CD4-positive, alpha-beta memory T cell (primary cell): ENCODE data around the gene TEAD1. TPM values are rescaled to one million over a fixed set of nuclear protein-coding genes. Genes with fewer than 3 reads are reported as not detected.
A peak's percentile ranks its signal among the peaks of the same experiment; 100 is the strongest.

Experiments used
- CTCF ChIA-PET: fragments of 350-600 bp; sonication (Branson Sonifier 250); formaldehyde crosslinking; loops from one replicate; lab custom pipeline; 2021; ENCODE audit warnings: inconsistent platforms; ENCODE audit not compliant: partially characterized antibody; lab: Charles Lee
- POLR2A ChIA-PET: fragments of 350-600 bp; sonication (Branson Sonifier 250); formaldehyde crosslinking; loops from one replicate; lab custom pipeline; 2021; ENCODE audit not compliant: partially characterized antibody; lab: Charles Lee
- DNase-seq, 5 donors: peaks; one replicate each; pipeline versions ENCODE4 v3.0.0 to v3.0.0-alpha.2; 2020 to 2022; ENCODE audit warnings: mixed read lengths in 1 of 5
- H3K27ac ChIP-seq: one replicate; pipeline ENCODE4 v1.7.0; 2013; ENCODE audit warnings: low read depth, low read length
- H3K27me3 ChIP-seq: 2 replicates; pipeline ENCODE4 v1.7.0; 2013; ENCODE audit warnings: mild to moderate bottlenecking, low read length, moderate library complexity; ENCODE audit not compliant: insufficient read depth
- H3K36me3 ChIP-seq: 2 replicates; pipeline ENCODE4 v1.7.0; 2013; ENCODE audit warnings: mild to moderate bottlenecking, low read length, moderate library complexity; ENCODE audit not compliant: insufficient read depth
- H3K4me1 ChIP-seq: 2 replicates; pipeline ENCODE4 v1.7.0; 2013; ENCODE audit warnings: mild to moderate bottlenecking, low read length, moderate library complexity; ENCODE audit not compliant: insufficient read depth
- H3K4me3 ChIP-seq, 2 donors: one replicate each; pipeline ENCODE4 v1.7.0; 2013; ENCODE audit warnings: low read length in 2 of 2, mild to moderate bottlenecking in 1 of 2
- H3K9me3 ChIP-seq, 2 donors: one replicate each; pipeline ENCODE4 v1.7.0; 2013; ENCODE audit warnings: low read length in 2 of 2, control low read depth in 1 of 2; ENCODE audit not compliant: control insufficient read depth in 1 of 2
- H3K27ac Mint-ChIP-seq, 7 donors: one replicate each; pipeline ENCODE4 v1.8.0; 2020 to 2021; ENCODE audit warnings: mixed read lengths in 7 of 7, mild to moderate bottlenecking in 6 of 7, inconsistent platforms in 3 of 7, moderate library complexity in 3 of 7
- H3K27me3 Mint-ChIP-seq, 2 donors: one replicate each; pipeline ENCODE4 v1.8.0; 2020 to 2021; ENCODE audit warnings: mixed read lengths in 2 of 2
- H3K36me3 Mint-ChIP-seq, 2 donors: one replicate each; pipeline ENCODE4 v1.8.0; 2020 to 2021; ENCODE audit warnings: mixed read lengths in 2 of 2, inconsistent platforms in 1 of 2, mild to moderate bottlenecking in 1 of 2
- H3K4me1 Mint-ChIP-seq, 4 donors: one replicate each; pipeline ENCODE4 v1.8.0; 2020 to 2021; ENCODE audit warnings: mixed read lengths in 4 of 4, mild to moderate bottlenecking in 1 of 4
- H3K4me3 Mint-ChIP-seq, 8 donors: one replicate each; pipeline ENCODE4 v1.8.0; 2020 to 2021; ENCODE audit warnings: mixed read lengths in 8 of 8, mild to moderate bottlenecking in 7 of 8, moderate library complexity in 6 of 8, inconsistent platforms in 3 of 8
- H3K9me3 Mint-ChIP-seq, 8 donors: one replicate each; pipeline ENCODE4 v1.8.0; 2020 to 2021; ENCODE audit warnings: mixed read lengths in 8 of 8, mild to moderate bottlenecking in 5 of 8, inconsistent platforms in 3 of 8, moderate library complexity in 1 of 8
- intact Hi-C: fragments of 100-400 bp; cut with micrococcal nuclease; formaldehyde crosslinking; loops from one replicate; pipeline ENCODE4 v1.15.1; 2023
- polyA plus RNA-seq, 2 donors: library from polyadenylated mRNA; unstranded; fragments of 300-500 nt; fragmentation: Illumina TruSeq; gene quantifications; one replicate each; pipeline ENCODE4 v1.2.3, GENCODE V29; 2021
- total RNA-seq, 2 experiments: library from RNA; stranded (reverse); gene quantifications; one replicate each; pipeline ENCODE4 v1.2.3, GENCODE V29; 2021

Gene TEAD1
- total and polyA plus RNA-seq, 4 experiments from 2014 or later, result 0.15 to 1.1 (median 0.52) TPM; not detected in 1

- no peak overlapping the region for H3K27ac Mint-ChIP-seq
- Histone ChIP-seq H3K27me3 (no peaks in the 10 kb centered on the region), H3K9me3 (no peaks in the 10 kb centered on the region), H3K27ac (no peak overlapping the region), H3K4me1 (peaks cover 5% of the 10 kb centered on the region), H3K4me3 (no peak overlapping the region), H3K36me3 (no peaks in the 10 kb centered on the region)
- no peak overlapping the region for H3K4me3 Mint-ChIP-seq
- no peak for DNase-seq
- H3K36me3 Mint-ChIP-seq, result no peaks in the 10 kb centered on the region
- H3K4me1 Mint-ChIP-seq, result peaks cover 2 to 10% (median 7%) of the 10 kb centered on the region in 4 donors
- ChIA-PET CTCF (no interaction called here), POLR2A (no interaction called here)
- H3K9me3 Mint-ChIP-seq, result no peaks in the 10 kb centered on the region
- H3K27me3 Mint-ChIP-seq, result peaks cover 14 to 15% of the 10 kb centered on the region in 2 donors
- intact Hi-C loops, result no loop called here
Observed at GRCh38 chr11:12846786-12847615, 172.8 kb downstream of the TEAD1 start.

- intact Hi-C loops, result no loop called here
- CTCF ChIA-PET, result no interaction called here
- POLR2A ChIA-PET, result no interaction called here
Observed at GRCh38 chr11:12848413-12848812, 174.2 kb downstream of the TEAD1 start.

GRCh38 chr11:12853325-12853651 lies 179.1 kb downstream of the TEAD1 start:
- intact Hi-C loops, result no loop called here
- Histone ChIP-seq H3K4me3 (no peak overlapping the region), H3K27ac (no peak overlapping the region), H3K9me3 (no peaks in the 10 kb centered on the region), H3K27me3 (no peaks in the 10 kb centered on the region), H3K4me1 (no peaks in the 10 kb centered on the region), H3K36me3 (no peaks in the 10 kb centered on the region)
- no peaks in the 10 kb centered on the region for H3K36me3 Mint-ChIP-seq
- H3K4me3 Mint-ChIP-seq, result no peak overlapping the region
- CTCF ChIA-PET, result interaction anchor here (0.6 kb wide), 1 partner anchor 8 kb away, joined by 3 read pairs; no protein-coding TSS in a partner anchor
- no peak overlapping the region for H3K27ac Mint-ChIP-seq
- H3K4me1 Mint-ChIP-seq, result peaks cover 0 to 4% (median 0%) of the 10 kb centered on the region in 4 donors
- POLR2A ChIA-PET, result no interaction called here
- H3K27me3 Mint-ChIP-seq, result peaks cover 12 to 22% of the 10 kb centered on the region in 2 donors
- H3K9me3 Mint-ChIP-seq, result peaks cover 0 to 2% (median 0%) of the 10 kb centered on the region in 8 donors
- DNase-seq, result no peak

More at GRCh38 chr11:12848413-12848812, 174.2 kb downstream of the TEAD1 start:
- Histone ChIP-seq H3K9me3 (no peaks in the 10 kb centered on the region), H3K27ac (no peak overlapping the region), H3K27me3 (no peaks in the 10 kb centered on the region), H3K36me3 (no peaks in the 10 kb centered on the region), H3K4me3 (no peak overlapping the region), H3K4me1 (no peaks in the 10 kb centered on the region)
- H3K4me3 Mint-ChIP-seq, result no peak overlapping the region
- H3K27ac Mint-ChIP-seq, result peak overlapping the region in 1 of 7 donors; percentile 27
- no peak for DNase-seq
- no peaks in the 10 kb centered on the region for H3K36me3 Mint-ChIP-seq
- H3K4me1 Mint-ChIP-seq, result peaks cover 0 to 4% (median 0%) of the 10 kb centered on the region in 4 donors
- H3K27me3 Mint-ChIP-seq, result peaks cover 17 to 19% of the 10 kb centered on the region in 2 donors
- no peaks in the 10 kb centered on the region for H3K9me3 Mint-ChIP-seq

- Mint-ChIP-seq H3K27ac (no peak overlapping the region), H3K9me3 (peaks cover 0 to 2% (median 0%) of the 10 kb centered on the region in 8 donors), H3K4me1 (peaks cover 0 to 4% (median 0%) of the 10 kb centered on the region in 4 donors), H3K4me3 (no peak overlapping the region), H3K27me3 (peaks cover 12 to 22% of the 10 kb centered on the region in 2 donors), H3K36me3 (no peaks in the 10 kb centered on the region)
- no peak overlapping the region for H3K27ac ChIP-seq
- H3K4me3 ChIP-seq, result no peak overlapping the region
- no peaks in the 10 kb centered on the region for H3K4me1 ChIP-seq
- POLR2A ChIA-PET, result no interaction called here
- H3K36me3 ChIP-seq, result no peaks in the 10 kb centered on the region
- CTCF ChIA-PET, result interaction anchor here (0.6 kb wide), 1 partner anchor 9 kb away, joined by 3 read pairs; no protein-coding TSS in a partner anchor
- H3K27me3 ChIP-seq, result no peaks in the 10 kb centered on the region
- no peak for DNase-seq
- intact Hi-C loops, result no loop called here
- H3K9me3 ChIP-seq, result no peaks in the 10 kb centered on the region
Observed at GRCh38 chr11:12853652-12854296, 179.6 kb downstream of the TEAD1 start.

- POLR2A ChIA-PET, result no interaction called here
- H3K9me3 ChIP-seq, result no peaks in the 10 kb centered on the region
- CTCF ChIA-PET, result no interaction called here
Observed at GRCh38 chr11:12854297-12854661, 180.1 kb downstream of the TEAD1 start.

GRCh38 chr11:12854829-12855228 lies 180.6 kb downstream of the TEAD1 start:
- H3K36me3 Mint-ChIP-seq, result no peaks in the 10 kb centered on the region
- intact Hi-C loops, result no loop called here
- Histone ChIP-seq H3K9me3 (no peaks in the 10 kb centered on the region), H3K4me3 (no peak overlapping the region), H3K4me1 (no peaks in the 10 kb centered on the region), H3K27me3 (no peaks in the 10 kb centered on the region), H3K36me3 (no peaks in the 10 kb centered on the region), H3K27ac (no peak overlapping the region)
- no peak overlapping the region for H3K27ac Mint-ChIP-seq
- peaks cover 0 to 4% (median 0%) of the 10 kb centered on the region in 4 donors for H3K4me1 Mint-ChIP-seq
- CTCF ChIA-PET, result no interaction called here
- H3K9me3 Mint-ChIP-seq, result peaks cover 0 to 2% (median 0%) of the 10 kb centered on the region in 8 donors
- POLR2A ChIA-PET, result no interaction called here
- peaks cover 14 to 24% of the 10 kb centered on the region in 2 donors for H3K27me3 Mint-ChIP-seq
- DNase-seq, result no peak
- no peak overlapping the region for H3K4me3 Mint-ChIP-seq

More at GRCh38 chr11:12854297-12854661, 180.1 kb downstream of the TEAD1 start:
- H3K4me3 ChIP-seq, result no peak overlapping the region
- H3K27ac ChIP-seq, result no peak overlapping the region
- DNase-seq, result no peak
- Mint-ChIP-seq H3K4me1 (peaks cover 0 to 4% (median 0%) of the 10 kb centered on the region in 4 donors), H3K36me3 (no peaks in the 10 kb centered on the region), H3K4me3 (no peak overlapping the region), H3K9me3 (peaks cover 0 to 2% (median 0%) of the 10 kb centered on the region in 8 donors), H3K27me3 (peaks cover 14 to 22% of the 10 kb centered on the region in 2 donors), H3K27ac (no peak overlapping the region)
- no peaks in the 10 kb centered on the region for H3K27me3 ChIP-seq
- H3K36me3 ChIP-seq, result no peaks in the 10 kb centered on the region
- intact Hi-C loops, result no loop called here
- no peaks in the 10 kb centered on the region for H3K4me1 ChIP-seq

GRCh38 chr11:12856338-12856737 lies 182.1 kb downstream of the TEAD1 start:
- DNase-seq, result no peak
- ChIA-PET POLR2A (no interaction called here), CTCF (no interaction called here)
- Mint-ChIP-seq H3K4me1 (peaks cover 0 to 4% (median 0%) of the 10 kb centered on the region in 4 donors), H3K4me3 (no peak overlapping the region), H3K27me3 (peaks cover 11 to 31% of the 10 kb centered on the region in 2 donors), H3K27ac (no peak overlapping the region), H3K36me3 (no peaks in the 10 kb centered on the region), H3K9me3 (peaks cover 0 to 2% (median 0%) of the 10 kb centered on the region in 8 donors)
- Histone ChIP-seq H3K4me1 (no peaks in the 10 kb centered on the region), H3K36me3 (no peaks in the 10 kb centered on the region), H3K4me3 (no peak overlapping the region), H3K27ac (no peak overlapping the region), H3K9me3 (no peaks in the 10 kb centered on the region), H3K27me3 (no peaks in the 10 kb centered on the region)
- intact Hi-C loops, result no loop called here
